Liver (tissue), 3 donors: Measurements from ENCODE around the gene EN2.

Experiments
- FOXA1 ChIP-seq: IDR thresholded peaks from 2 replicates; pipeline ENCODE4 v1.6.1; 2016; ENCODE audit warnings: antibody characterized with exemption
- GABPA ChIP-seq, 2 donors: IDR thresholded peaks in 1 of 2; conservative IDR thresholded peaks in 1 of 2; 2 replicates each; pipeline ENCODE4 v1.6.1; 2016; ENCODE audit warnings: antibody characterized with exemption in 2 of 2, mild to moderate bottlenecking in 1 of 2, moderate library complexity in 1 of 2
- RAD21 ChIP-seq, 2 donors: IDR thresholded peaks; 2 replicates each; pipeline ENCODE4 v1.6.1; 2016; ENCODE audit warnings: antibody characterized with exemption in 2 of 2, mild to moderate bottlenecking in 2 of 2
- SP1 ChIP-seq: IDR thresholded peaks from 2 replicates; pipeline ENCODE4 v1.6.1; 2018; ENCODE audit warnings: antibody characterized with exemption, mild to moderate bottlenecking
- TAF1 ChIP-seq: conservative IDR thresholded peaks from 2 replicates; pipeline ENCODE4 v1.6.1; 2016; ENCODE audit warnings: antibody characterized with exemption, mild to moderate bottlenecking
- TF ChIP-seq, protein P1 (sequence below): fragments of 150-350 bp; IDR thresholded peaks from 2 replicates; pipeline ENCODE4 v1.5.1; 2017; ENCODE audit warnings: improper control_type of control experiment, low read depth, low read length; ENCODE audit not compliant: missing input control
- TF ChIP-seq, protein P2 (sequence below): IDR thresholded peaks from 2 replicates; pipeline ENCODE4 v1.6.1; 2016; ENCODE audit warnings: antibody characterized with exemption
- TF ChIP-seq, protein P3 (sequence below): IDR thresholded peaks from 2 replicates; pipeline ENCODE4 v1.6.1; 2016; ENCODE audit warnings: antibody characterized with exemption
- donor health status: healthy.
- donor health status: healthy.

DNA sequence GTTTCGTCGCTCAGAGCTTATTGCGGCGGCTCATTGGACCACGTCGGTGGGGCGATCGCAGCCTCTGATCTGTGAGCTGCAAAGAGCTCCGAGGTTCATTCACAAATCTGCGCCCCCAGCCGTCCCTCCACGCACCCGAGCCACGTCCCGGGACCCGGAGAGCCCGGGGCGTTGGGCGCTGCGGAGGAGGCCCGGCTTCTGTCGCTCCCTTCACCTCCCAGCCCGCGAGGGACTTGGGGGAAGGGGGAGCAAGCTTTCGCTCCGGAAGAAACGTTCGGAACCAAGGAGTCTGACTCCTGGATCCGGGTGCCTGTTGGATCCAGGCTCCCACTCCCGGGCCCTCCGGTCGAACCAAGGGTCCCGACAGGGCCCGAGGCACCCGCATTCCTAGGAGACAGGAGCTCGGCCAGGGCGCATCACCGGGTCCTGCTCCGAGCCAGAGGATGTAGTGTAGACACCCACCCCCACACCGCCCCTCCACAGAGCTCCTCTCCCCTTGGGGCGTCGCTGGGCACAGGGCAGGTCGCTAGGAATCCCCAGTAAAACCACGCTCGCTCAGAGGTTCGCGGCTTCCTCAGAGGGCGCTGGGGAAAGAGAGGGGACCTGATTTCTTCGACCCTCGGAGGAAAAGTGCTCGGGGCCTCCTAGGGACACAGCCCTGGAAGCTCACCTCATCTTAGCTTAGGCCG lies 7.9 kb upstream of the EN2 start:
- TF ChIP-seq, protein P1, sequence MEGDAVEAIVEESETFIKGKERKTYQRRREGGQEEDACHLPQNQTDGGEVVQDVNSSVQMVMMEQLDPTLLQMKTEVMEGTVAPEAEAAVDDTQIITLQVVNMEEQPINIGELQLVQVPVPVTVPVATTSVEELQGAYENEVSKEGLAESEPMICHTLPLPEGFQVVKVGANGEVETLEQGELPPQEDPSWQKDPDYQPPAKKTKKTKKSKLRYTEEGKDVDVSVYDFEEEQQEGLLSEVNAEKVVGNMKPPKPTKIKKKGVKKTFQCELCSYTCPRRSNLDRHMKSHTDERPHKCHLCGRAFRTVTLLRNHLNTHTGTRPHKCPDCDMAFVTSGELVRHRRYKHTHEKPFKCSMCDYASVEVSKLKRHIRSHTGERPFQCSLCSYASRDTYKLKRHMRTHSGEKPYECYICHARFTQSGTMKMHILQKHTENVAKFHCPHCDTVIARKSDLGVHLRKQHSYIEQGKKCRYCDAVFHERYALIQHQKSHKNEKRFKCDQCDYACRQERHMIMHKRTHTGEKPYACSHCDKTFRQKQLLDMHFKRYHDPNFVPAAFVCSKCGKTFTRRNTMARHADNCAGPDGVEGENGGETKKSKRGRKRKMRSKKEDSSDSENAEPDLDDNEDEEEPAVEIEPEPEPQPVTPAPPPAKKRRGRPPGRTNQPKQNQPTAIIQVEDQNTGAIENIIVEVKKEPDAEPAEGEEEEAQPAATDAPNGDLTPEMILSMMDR, result no peak
- TF ChIP-seq GABPA (IDR thresholded peaks at IDR 0.05 in 1 of 2, conservative IDR thresholded peaks at IDR 0.05 in 1 of 2) (no peak), FOXA1 (no peak), TAF1 (no peak), RAD21 (IDR thresholded peaks at IDR 0.05) (no peak), SP1 (no peak)
- TF ChIP-seq, protein P2, sequence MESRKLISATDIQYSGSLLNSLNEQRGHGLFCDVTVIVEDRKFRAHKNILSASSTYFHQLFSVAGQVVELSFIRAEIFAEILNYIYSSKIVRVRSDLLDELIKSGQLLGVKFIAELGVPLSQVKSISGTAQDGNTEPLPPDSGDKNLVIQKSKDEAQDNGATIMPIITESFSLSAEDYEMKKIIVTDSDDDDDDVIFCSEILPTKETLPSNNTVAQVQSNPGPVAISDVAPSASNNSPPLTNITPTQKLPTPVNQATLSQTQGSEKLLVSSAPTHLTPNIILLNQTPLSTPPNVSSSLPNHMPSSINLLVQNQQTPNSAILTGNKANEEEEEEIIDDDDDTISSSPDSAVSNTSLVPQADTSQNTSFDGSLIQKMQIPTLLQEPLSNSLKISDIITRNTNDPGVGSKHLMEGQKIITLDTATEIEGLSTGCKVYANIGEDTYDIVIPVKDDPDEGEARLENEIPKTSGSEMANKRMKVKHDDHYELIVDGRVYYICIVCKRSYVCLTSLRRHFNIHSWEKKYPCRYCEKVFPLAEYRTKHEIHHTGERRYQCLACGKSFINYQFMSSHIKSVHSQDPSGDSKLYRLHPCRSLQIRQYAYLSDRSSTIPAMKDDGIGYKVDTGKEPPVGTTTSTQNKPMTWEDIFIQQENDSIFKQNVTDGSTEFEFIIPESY, result no peak
- TF ChIP-seq, protein P3, sequence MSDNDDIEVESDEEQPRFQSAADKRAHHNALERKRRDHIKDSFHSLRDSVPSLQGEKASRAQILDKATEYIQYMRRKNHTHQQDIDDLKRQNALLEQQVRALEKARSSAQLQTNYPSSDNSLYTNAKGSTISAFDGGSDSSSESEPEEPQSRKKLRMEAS, result no peak
